H1 (cell line): ENCODE results near the gene DPEP1. TPM values are rescaled to one million over a fixed set of nuclear protein-coding genes. Genes with fewer than 3 reads are reported as not detected.

Source experiments
- ASH2L ChIP-seq: fragments of 200-600, 300-600 bp; sonication (generic); IDR thresholded peaks from one replicate; pipeline ENCODE4 v1.7.1; 2017; ENCODE audit warnings: low read length
- ATF2 ChIP-seq: IDR thresholded peaks from 2 replicates; pipeline ENCODE4 v1.6.1; 2012; ENCODE audit warnings: low read length, inconsistent platforms
- ATF3 ChIP-seq: IDR thresholded peaks from 2 replicates; pipeline ENCODE4 v1.6.1; 2011; ENCODE audit warnings: low read depth, mild to moderate bottlenecking, low read length; ENCODE audit not compliant: insufficient read depth
- BACH1 ChIP-seq: IDR thresholded peaks from 2 replicates; pipeline ENCODE4 v1.6.1; 2012; ENCODE audit warnings: low read length, improper control_type of control experiment
- BCL11A ChIP-seq, 2 experiments: IDR thresholded peaks; one replicate each; pipeline ENCODE4 v1.6.1; 2011; ENCODE audit warnings: low read depth in 2 of 2, low read length in 2 of 2, mild to moderate bottlenecking in 2 of 2
- GABPA ChIP-seq: IDR thresholded peaks from 2 replicates; pipeline ENCODE4 v1.6.1; 2011; ENCODE audit warnings: mild to moderate bottlenecking, low read length, moderate library complexity, borderline replicate concordance; ENCODE audit not compliant: insufficient read depth
- HDAC2 ChIP-seq, 2 experiments: fragments of 300-600 bp in 1 of 2; sonication (generic) in 1 of 2; IDR thresholded peaks; 2 replicates each; pipeline ENCODE4 v1.6.1; 2011 to 2012; ENCODE audit warnings: low read depth in 2 of 2, low read length in 2 of 2, mild to moderate bottlenecking in 2 of 2, moderate library complexity in 2 of 2, borderline replicate concordance in 1 of 2, inconsistent platforms in 1 of 2
- JUND ChIP-seq: IDR thresholded peaks from 2 replicates; pipeline ENCODE4 v1.6.1; 2011; ENCODE audit warnings: mild to moderate bottlenecking, improper control_type of control experiment, low read length
- KDM1A ChIP-seq: fragments of 200-600, 300-600 bp; sonication (generic); IDR thresholded peaks from 2 replicates; pipeline ENCODE4 v1.7.1; 2016; ENCODE audit warnings: mild to moderate bottlenecking, low read length, borderline replicate concordance
- MAFK ChIP-seq: IDR thresholded peaks from 2 replicates; pipeline ENCODE4 v1.6.1; 2012; ENCODE audit warnings: low read depth, mild to moderate bottlenecking, improper control_type of control experiment, low read length
- NRF1 ChIP-seq: IDR thresholded peaks from 2 replicates; pipeline ENCODE4 v1.6.1; 2011; ENCODE audit warnings: mild to moderate bottlenecking, low read depth, low read length, improper control_type of control experiment
- PHF8 ChIP-seq: fragments of 200-600 bp; sonication (generic); conservative IDR thresholded peaks from 2 replicates; pipeline ENCODE4 v1.7.1; 2012; ENCODE audit warnings: low read depth, mild to moderate bottlenecking, inconsistent platforms, low read length, moderate library complexity
- POLR2AphosphoS5 ChIP-seq: IDR thresholded peaks from 2 replicates; pipeline ENCODE4 v1.6.1; 2011; ENCODE audit warnings: low read depth, low read length
- POU5F1 ChIP-seq: IDR thresholded peaks from 2 replicates; pipeline ENCODE4 v1.6.1; 2011; ENCODE audit warnings: low read depth, mild to moderate bottlenecking, low read length, moderate library complexity
- RFX5 ChIP-seq: IDR thresholded peaks from 2 replicates; pipeline ENCODE4 v1.6.1; 2011; ENCODE audit warnings: low read depth, low read length, improper control_type of control experiment, borderline replicate concordance
- SIX5 ChIP-seq: IDR thresholded peaks from 2 replicates; pipeline ENCODE4 v1.6.1; 2011; ENCODE audit warnings: mild to moderate bottlenecking, low read depth, low read length
- SP1 ChIP-seq: IDR thresholded peaks from 2 replicates; pipeline ENCODE4 v1.6.1; 2011; ENCODE audit warnings: low read depth, low read length
- SP2 ChIP-seq: IDR thresholded peaks from 2 replicates; pipeline ENCODE4 v1.6.1; 2012; ENCODE audit warnings: mild to moderate bottlenecking, low read length, inconsistent platforms
- SP4 ChIP-seq: IDR thresholded peaks from 2 replicates; pipeline ENCODE4 v1.6.1; 2012; ENCODE audit warnings: low read length, inconsistent platforms
- SUZ12 ChIP-seq: fragments of 200-600 bp; sonication (generic); IDR thresholded peaks from 2 replicates; pipeline ENCODE4 v1.6.1; 2012; ENCODE audit warnings: mild to moderate bottlenecking, inconsistent platforms, low read length, moderate library complexity, mixed read lengths
- TBP ChIP-seq: IDR thresholded peaks from 2 replicates; pipeline ENCODE4 v1.6.1; 2011; ENCODE audit warnings: low read depth, low read length, improper control_type of control experiment
- TCF12 ChIP-seq: IDR thresholded peaks from 2 replicates; pipeline ENCODE4 v1.6.1; 2011; ENCODE audit warnings: low read depth, mild to moderate bottlenecking, low read length
- ZNF274 ChIP-seq: IDR thresholded peaks from 2 replicates; pipeline ENCODE4 v1.7.0; 2012; ENCODE audit warnings: low read length, borderline replicate concordance; ENCODE audit errors: extremely low read depth
- polyA plus RNA-seq, 7 experiments: library from polyadenylated mRNA; depleted of rRNA in 3 of 7; stranded (reverse) in 5 of 7; unstranded in 2 of 7; fragments of >200 nt in 5 of 7; fragments of 200-250 nt in 2 of 7; gene quantifications; 1 replicate in 5 of 7; 2 replicates in 1 of 7; 4 replicates in 1 of 7; pipeline versions ENCODE4 v1.2.1 to v1.2.3, GENCODE V29; 2011 to 2013; ENCODE audit warnings: missing spikeins in 2 of 7, mixed read lengths in 2 of 7
- total RNA-seq: library from RNA; stranded (reverse); fragmentation: NEBNext Ultra II Directional; extraction: Animal tissue kit (Norgen Biotek cat#: 25700); gene quantifications from 2 replicates; pipeline ENCODE4 v1.2.1, GENCODE V29; 2021

Gene DPEP1
- total and polyA plus RNA-seq, 2 of the 8 experiments (the other 6 are each of a cell fraction or from before 2014, with no cell fraction given): 2.8 to 3.1 TPM

GRCh38 chr16:89565506-89566372 is 47.7 kb upstream of the DPEP1 start (continued):
- TF ChIP-seq SP4: no peak
- TF ChIP-seq JUND: no peak
- TF ChIP-seq BACH1: peak; percentile 88
- TF ChIP-seq SP1: no peak
- TF ChIP-seq GABPA: 0 out of 2 replicates have a peak, but pooled peaks have one; percentile 13
- peak; percentile 37 to 81; a peak in 2 of 4 replicates for TF ChIP-seq HDAC2 (IDR thresholded peaks at IDR 0.05; ENCODE audit: borderline replicate concordance in 1 of 2, low read depth in 2 of 2, low read length in 2 of 2)
- TF ChIP-seq TBP: 0 out of 2 replicates have a peak, but pooled peaks have one; percentile 5
- no peak for TF ChIP-seq TCF12
- TF ChIP-seq KDM1A: no peak
- no peak for TF ChIP-seq SIX5
- TF ChIP-seq SP2: no peak
- no peak for TF ChIP-seq MAFK
- TF ChIP-seq NRF1: no peak
- peak; percentile 55 for TF ChIP-seq ATF2
- no peak for TF ChIP-seq POU5F1
- TF ChIP-seq PHF8: no peak
- TF ChIP-seq ASH2L: peak; percentile 68
- TF ChIP-seq RFX5: no peak
- TF ChIP-seq ZNF274: no peak
- no peak for TF ChIP-seq BCL11A (IDR thresholded peaks at IDR 0.05; ENCODE audit: low read depth in 2 of 2, low read length in 2 of 2)
- peak; percentile 61 for TF ChIP-seq ATF3
- TF ChIP-seq POLR2AphosphoS5: peak; percentile 78
- peak; percentile 42; the same call in 1 of the 2 replicates for TF ChIP-seq SUZ12
